Activated B cell treated with CpG ODN at 0.5 μM for 24 hours (primary cell): ENCODE measurements around the gene LRRC8A. TPM values are rescaled to one million over a fixed set of nuclear protein-coding genes. Genes with fewer than 3 reads are reported as not detected.

Experiments
- ATAC-seq: fragments of 200-7000 bp; cut with Tn5 transposase; one replicate; pipeline ENCODE4 v1.10.0; 2021; ENCODE audit warnings: low read depth, mild to moderate bottlenecking, moderate library complexity
- CTCF ChIA-PET: fragments of 350-600 bp; sonication (Branson Sonifier 250); formaldehyde crosslinking; loops from one replicate; lab custom pipeline; 2021; ENCODE audit warnings: antibody characterized with exemption; lab: Charles Lee
- POLR2A ChIA-PET: fragments of 350-600 bp; sonication (Branson Sonifier 250); formaldehyde crosslinking; loops from one replicate; lab custom pipeline; 2021; ENCODE audit warnings: antibody characterized with exemption; lab: Charles Lee
- DNase-seq: peaks from one replicate; pipeline ENCODE4 v3.0.0; 2022
- H3K27ac Mint-ChIP-seq: one replicate; pipeline ENCODE4 v1.8.0; 2020; ENCODE audit warnings: mixed read lengths
- H3K27me3 Mint-ChIP-seq: one replicate; pipeline ENCODE4 v1.8.0; 2021; ENCODE audit warnings: mixed read lengths
- H3K36me3 Mint-ChIP-seq: one replicate; pipeline ENCODE4 v1.8.0; 2021; ENCODE audit warnings: low read depth, mixed read lengths
- H3K4me1 Mint-ChIP-seq: one replicate; pipeline ENCODE4 v1.8.0; 2021; ENCODE audit warnings: mixed read lengths
- H3K4me3 Mint-ChIP-seq: one replicate; pipeline ENCODE4 v1.8.0; 2020; ENCODE audit warnings: mild to moderate bottlenecking, mixed read lengths
- H3K9me3 Mint-ChIP-seq: one replicate; pipeline ENCODE4 v1.8.0; 2020; ENCODE audit warnings: mixed read lengths
- CTCF ChIP-seq: fragments of 200-600 bp; IDR thresholded peaks from one replicate; pipeline ENCODE4 v1.8.0; 2022; ENCODE audit warnings: antibody characterized with exemption, mild to moderate bottlenecking
- intact Hi-C: fragments of 100-400 bp; cut with micrococcal nuclease; formaldehyde crosslinking; loops from one replicate; pipeline ENCODE4 v1.15.1; 2024
- total RNA-seq: library from RNA; stranded (reverse); gene quantifications from 2 replicates; pipeline ENCODE4 v1.2.3, GENCODE V29; 2022

LRRC8A gene
- total RNA-seq, 1 donor from 2014 or later, result 10.4 TPM

DNA sequence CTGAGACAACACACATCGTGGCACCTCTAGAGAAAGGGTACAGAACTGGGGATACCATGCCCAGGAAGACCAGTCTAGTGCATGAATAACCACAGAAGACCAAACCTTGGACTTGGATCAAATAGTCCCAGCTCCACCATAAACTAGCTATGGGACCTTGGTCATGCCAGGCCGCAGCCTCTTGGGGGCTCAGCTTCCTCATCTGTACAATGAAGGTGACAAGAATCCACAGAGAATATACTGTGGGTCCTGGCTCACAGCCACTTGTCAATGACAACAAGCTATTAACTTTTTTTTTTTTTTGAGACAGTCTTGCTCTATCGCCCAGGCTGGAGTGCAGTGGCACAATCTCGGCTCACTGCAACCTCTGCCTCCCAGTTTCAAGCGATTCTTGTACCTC, 4.1 kb upstream of the LRRC8A start:
- no peak for TF ChIP-seq CTCF
- POLR2A ChIA-PET, result interaction anchor here (0.6 to 0.8 kb wide), 4 partner anchors 10 to 152 kb away, joined by 3 to 5 read pairs (median 4); partner anchors contain the start of gene SPOUT1
- peaks cover 6% of the 10 kb centered on the region for H3K36me3 Mint-ChIP-seq
- intact Hi-C loops, result no loop called here
- H3K27me3 Mint-ChIP-seq, result no peaks in the 10 kb centered on the region
- CTCF ChIA-PET, result interaction anchor here (0.6 to 2.6 kb wide), 5 partner anchors 16 to 620 kb away, joined by 3 to 9 read pairs (median 3); no protein-coding TSS in a partner anchor
- H3K4me3 Mint-ChIP-seq, result no peak overlapping the region
- DNase-seq (no peak), ATAC-seq (no peak)
- no peaks in the 10 kb centered on the region for H3K9me3 Mint-ChIP-seq
- peaks cover 24% of the 10 kb centered on the region for H3K4me1 Mint-ChIP-seq
- no peak overlapping the region for H3K27ac Mint-ChIP-seq

DNA sequence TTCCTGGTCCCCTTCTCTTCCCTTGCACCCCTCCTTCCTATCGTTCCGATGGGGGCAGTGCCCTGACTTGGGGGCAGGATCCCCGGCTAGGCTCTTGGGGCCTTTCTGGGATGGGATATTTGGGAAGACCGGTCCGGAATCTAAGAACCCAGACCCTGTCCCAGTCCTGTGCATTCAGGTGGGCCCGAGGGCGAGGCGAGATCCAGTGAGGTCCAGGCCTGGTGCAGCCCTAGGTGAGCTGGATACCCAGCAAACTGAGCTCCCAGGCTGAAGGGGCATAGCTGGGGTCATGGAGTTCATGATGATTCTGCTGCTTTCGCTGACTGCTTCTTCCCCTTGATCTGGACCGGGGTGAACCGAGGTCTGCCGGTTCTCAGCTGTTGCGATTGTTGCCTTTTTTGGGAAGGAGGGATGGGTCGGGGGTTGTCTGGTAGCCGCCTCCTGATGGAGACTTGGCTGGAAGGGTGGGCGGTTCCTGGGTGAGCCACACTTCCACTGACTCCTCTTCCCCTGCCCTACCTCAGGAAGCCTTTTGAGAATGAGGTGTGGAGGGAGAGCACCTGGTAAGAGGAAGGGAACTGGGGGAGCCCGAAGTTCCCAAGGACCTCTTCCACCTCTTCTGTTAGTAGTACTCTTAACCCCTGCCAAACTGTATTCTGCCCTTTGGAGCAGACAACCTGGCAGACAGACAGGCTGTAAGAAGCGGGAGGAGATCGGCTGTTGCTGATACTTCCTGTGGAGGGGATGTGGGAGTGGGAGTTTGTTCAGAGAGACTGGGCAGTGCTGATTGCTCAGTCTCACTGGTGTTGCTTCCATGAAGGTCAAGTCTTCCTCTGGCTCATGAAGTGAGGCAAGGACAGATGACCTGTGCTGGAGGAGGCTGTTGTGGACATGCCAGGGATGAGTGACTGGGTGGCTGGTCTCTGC, 1.0 kb downstream of the LRRC8A start:
- Mint-ChIP-seq H3K4me3 (peak overlapping the region; percentile 94), H3K27me3 (no peaks in the 10 kb centered on the region), H3K9me3 (no peaks in the 10 kb centered on the region), H3K36me3 (peaks cover 23% of the 10 kb centered on the region), H3K27ac (peak overlapping the region; percentile 84), H3K4me1 (peaks cover 34% of the 10 kb centered on the region)
- DNase-seq (no peak), ATAC-seq (no peak)
- ChIA-PET CTCF (no interaction called here), POLR2A (interaction anchor here (0.5 to 2.0 kb wide), 5 partner anchors 12 to 605 kb away, joined by 3 to 7 read pairs (median 3); partner anchors contain the start of gene SPOUT1)
- intact Hi-C loops, result loop anchor here (1.0 to 5.0 kb wide), 10 partner anchors 19 to 1431 kb away; partner anchors contain the start of genes DYNC2I2, ENDOG, LRSAM1 and RPL12
- TF ChIP-seq CTCF, result no peak

GRCh38 chr9:128884164-128884563, 2.2 kb downstream of the LRRC8A start:
- Mint-ChIP-seq H3K27ac (no peak overlapping the region), H3K4me3 (peak overlapping the region; percentile 28), H3K4me1 (peaks cover 34% of the 10 kb centered on the region), H3K9me3 (no peaks in the 10 kb centered on the region), H3K27me3 (no peaks in the 10 kb centered on the region), H3K36me3 (peaks cover 35% of the 10 kb centered on the region)
- intact Hi-C loops, result loop anchor here (5.0 kb wide), 4 partner anchors 43 to 1432 kb away; partner anchors contain the start of genes DYNC2I2, LRSAM1, RPL12 and SET
- DNase-seq, result no peak
- TF ChIP-seq CTCF, result no peak
- ChIA-PET CTCF (no interaction called here), POLR2A (interaction anchor here (1.1 kb wide), 1 partner anchor 65 kb away, joined by 3 read pairs; no protein-coding TSS in a partner anchor)
- ATAC-seq, result no peak

DNA sequence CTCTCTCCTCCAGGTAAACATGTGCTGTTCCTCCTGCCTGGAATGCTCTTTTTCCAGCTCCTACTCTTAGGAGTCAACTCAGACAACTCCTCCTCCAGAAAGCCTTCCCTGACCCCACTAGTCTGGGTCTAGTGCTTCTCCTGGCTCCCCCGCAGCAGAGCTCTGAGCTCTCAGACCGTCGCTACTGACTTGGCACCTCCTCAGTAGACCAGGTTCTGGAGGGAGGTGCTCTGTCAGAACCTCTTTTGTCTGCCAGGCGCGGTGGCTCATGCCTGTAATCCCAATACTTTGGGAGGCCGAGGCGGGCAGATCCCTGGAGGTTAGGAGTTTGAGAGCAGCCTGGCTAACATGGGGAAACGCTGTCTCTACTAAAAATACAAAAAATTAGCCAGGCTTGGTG, 3.4 kb downstream of the LRRC8A start:
- peaks cover 28% of the 10 kb centered on the region for H3K4me1 Mint-ChIP-seq
- H3K36me3 Mint-ChIP-seq, result peaks cover 36% of the 10 kb centered on the region
- ATAC-seq (no peak), DNase-seq (no peak)
- H3K4me3 Mint-ChIP-seq, result no peak overlapping the region
- intact Hi-C loops, result no loop called here
- ChIA-PET POLR2A (no interaction called here), CTCF (no interaction called here)
- H3K27ac Mint-ChIP-seq, result no peak overlapping the region
- H3K27me3 Mint-ChIP-seq, result no peaks in the 10 kb centered on the region
- TF ChIP-seq CTCF, result no peak
- H3K9me3 Mint-ChIP-seq, result no peaks in the 10 kb centered on the region

DNA sequence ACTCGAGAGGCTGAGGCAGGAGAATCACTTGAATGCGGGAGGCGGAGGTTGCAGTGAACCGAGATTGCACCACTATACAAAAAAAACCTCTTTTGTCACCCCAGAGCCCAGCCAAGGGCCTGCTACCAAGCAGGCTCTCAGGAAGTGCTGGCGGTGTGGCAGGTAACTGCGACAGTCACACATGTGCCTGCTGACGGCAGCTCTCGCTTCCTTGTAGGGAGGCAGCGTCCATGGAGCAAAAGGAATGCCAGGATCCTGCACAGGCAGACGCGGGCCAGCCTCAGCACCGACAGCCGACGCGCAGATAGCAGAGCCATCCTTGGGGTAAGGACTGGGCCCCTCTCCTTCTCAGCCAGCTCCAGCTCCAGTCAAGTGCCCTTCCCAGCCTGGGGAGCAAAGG, 3.9 kb downstream of the LRRC8A start:
- ATAC-seq (no peak), DNase-seq (no peak)
- CTCF ChIA-PET, result no interaction called here
- no peaks in the 10 kb centered on the region for H3K9me3 Mint-ChIP-seq
- no peak for TF ChIP-seq CTCF
- H3K4me1 Mint-ChIP-seq, result peaks cover 27% of the 10 kb centered on the region
- POLR2A ChIA-PET, result no interaction called here
- H3K27me3 Mint-ChIP-seq, result no peaks in the 10 kb centered on the region
- intact Hi-C loops, result no loop called here
- no peak overlapping the region for H3K27ac Mint-ChIP-seq
- H3K4me3 Mint-ChIP-seq, result no peak overlapping the region
- H3K36me3 Mint-ChIP-seq, result peaks cover 41% of the 10 kb centered on the region
